Breast epithelium (tissue), 4 donors: Measurements from ENCODE around the gene LPAR3. TPM values are rescaled to one million over a fixed set of nuclear protein-coding genes. Genes with fewer than 3 reads are reported as not detected.
"Not testable (repeated sequence)": the region's sequence is repeated elsewhere in the genome, so short reads cannot be mapped to it uniquely, and the experiment has no call there.

Source experiments
- DNase-seq, 2 donors: peaks; one replicate each; pipeline ENCODE4 v3.0.0-alpha.2; 2019; ENCODE audit warnings: low spot score in 2 of 2
- H3K27ac ChIP-seq, 2 donors: fragments of 200-600 bp; sonication (generic) in 1 of 2; one replicate each; pipeline ENCODE4 v1.5.1; 2016 to 2019; ENCODE audit warnings: mild to moderate bottlenecking in 1 of 2
- H3K27me3 ChIP-seq, 2 donors: fragments of 200-600 bp; sonication (generic) in 1 of 2; one replicate each; pipeline versions ENCODE4 v1.5.1 to v1.6.0; 2017 to 2019; ENCODE audit warnings: control low read depth in 1 of 2, mild to moderate bottlenecking in 1 of 2
- H3K36me3 ChIP-seq: fragments of 200-600 bp; one replicate; pipeline ENCODE4 v1.5.1; 2019
- H3K4me1 ChIP-seq, 2 donors: fragments of 200-600 bp; sonication (generic); one replicate each; pipeline ENCODE4 v1.5.1; 2016 to 2019; ENCODE audit warnings: control low read depth in 1 of 2
- H3K4me3 ChIP-seq, 3 donors: fragments of 200-600 bp; sonication (generic); 1 replicate in 2 of 3; 2 replicates in 1 of 3; pipeline ENCODE4 v1.5.1; 2016 to 2019; ENCODE audit warnings: mild to moderate bottlenecking in 3 of 3, moderate library complexity in 2 of 3
- H3K9me3 ChIP-seq, 2 donors: fragments of 200-600 bp; sonication (generic) in 1 of 2; one replicate each; pipeline ENCODE4 v1.5.1; 2016 to 2019; ENCODE audit warnings: control low read depth in 1 of 2
- CTCF ChIP-seq, 3 donors: fragments of 450-650 bp; IDR thresholded peaks; one replicate each; pipeline ENCODE4 v1.5.1; 2016 to 2017; ENCODE audit warnings: antibody characterized with exemption in 3 of 3, mild to moderate bottlenecking in 3 of 3, moderate library complexity in 3 of 3
- POLR2A ChIP-seq: fragments of 450-650 bp; IDR thresholded peaks from one replicate; pipeline ENCODE4 v1.6.1; 2016; ENCODE audit warnings: antibody characterized with exemption, mild to moderate bottlenecking, moderate library complexity
- POLR2AphosphoS5 ChIP-seq, 3 donors: sonication (generic); formaldehyde crosslinking; IDR thresholded peaks; one replicate each; pipeline ENCODE4 v1.6.1; 2017; ENCODE audit warnings: antibody characterized with exemption in 3 of 3
- intact Hi-C: fragments of 100-400 bp; cut with DNase I; formaldehyde crosslinking; loops from one replicate; pipeline ENCODE4 v1.15.1; 2023; ENCODE audit warnings: low total_unique reads
- total RNA-seq, 3 donors: library from RNA; depleted of rRNA; stranded (reverse); fragments of >200 nt; gene quantifications; one replicate each; pipeline ENCODE4 v1.1.0, GENCODE V29; 2016

The LPAR3 gene
- total RNA-seq, 3 donors from 2014 or later: 1.6 to 3.7 TPM; not detected in 1

GRCh38 chr1:84907095-84907827, 14.3 kb upstream of the LPAR3 start:
- DNase-seq: no peak
- H3K9me3 ChIP-seq: no peaks in the 10 kb centered on the region
- no peak overlapping the region for H3K4me3 ChIP-seq
- intact Hi-C loops: no loop called here
- H3K4me1 ChIP-seq: no peaks in the 10 kb centered on the region
- H3K36me3 ChIP-seq: no peaks in the 10 kb centered on the region
- H3K27me3 ChIP-seq: no peaks in the 10 kb centered on the region
- H3K27ac ChIP-seq: no peak overlapping the region
- TF ChIP-seq CTCF (IDR thresholded peaks at IDR 0.05) (no peak), POLR2A (no peak), POLR2AphosphoS5 (IDR thresholded peaks at IDR 0.05) (no peak)

DNA sequence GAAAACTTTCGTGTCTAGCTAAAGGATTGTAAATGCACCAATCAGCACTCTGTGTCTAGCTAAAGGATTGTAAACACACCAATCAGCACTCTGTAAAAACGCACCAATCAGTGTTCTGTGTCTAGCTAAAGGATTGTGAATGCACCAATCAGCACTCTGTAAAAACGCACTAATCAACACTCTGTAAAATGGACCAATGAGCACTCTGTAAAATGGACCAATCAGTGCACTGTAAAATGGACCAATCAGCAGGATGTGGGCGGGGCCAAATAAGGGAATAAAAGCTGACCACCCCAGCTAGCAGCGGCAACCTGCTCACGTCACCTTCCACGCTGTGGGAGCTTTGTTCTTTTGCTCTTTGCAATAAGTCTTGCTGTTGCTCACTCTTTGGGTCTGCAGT, 9.7 kb upstream of the LPAR3 start:
- H3K9me3 ChIP-seq, H3K27ac ChIP-seq, H3K4me3 ChIP-seq, H3K27me3 ChIP-seq, DNase-seq, intact Hi-C loops, H3K36me3 ChIP-seq, H3K4me1 ChIP-seq: not testable (repeated sequence)

DNA sequence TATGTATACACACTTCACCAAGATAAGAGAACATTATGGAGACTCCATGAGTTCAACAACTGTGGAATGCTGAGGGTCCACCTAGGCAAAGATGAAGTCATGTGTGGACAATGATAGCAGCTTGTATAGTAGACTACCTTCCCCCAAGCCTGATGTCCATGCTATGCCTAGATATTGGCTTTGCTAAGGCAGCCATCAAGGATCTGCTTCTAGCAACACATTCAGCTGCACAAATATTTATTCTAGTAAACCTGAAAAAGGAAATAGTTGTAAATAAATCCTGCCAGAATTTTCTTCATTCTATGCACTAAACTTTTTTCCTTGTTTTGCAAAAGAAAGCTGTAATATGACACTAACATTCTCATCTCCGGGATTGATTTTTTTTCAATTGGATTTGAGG, 7.0 kb upstream of the LPAR3 start:
- H3K4me3 ChIP-seq: no peak overlapping the region
- intact Hi-C loops: no loop called here
- TF ChIP-seq POLR2A: no peak
- TF ChIP-seq POLR2AphosphoS5 (IDR thresholded peaks at IDR 0.05): no peak
- TF ChIP-seq CTCF (IDR thresholded peaks at IDR 0.05): no peak
- no peaks in the 10 kb centered on the region for H3K4me1 ChIP-seq
- no peak for DNase-seq
- peaks cover 0 to 1% of the 10 kb centered on the region in 2 donors for H3K27me3 ChIP-seq
- no peaks in the 10 kb centered on the region for H3K9me3 ChIP-seq
- H3K27ac ChIP-seq: no peak overlapping the region
- no peaks in the 10 kb centered on the region for H3K36me3 ChIP-seq

DNA sequence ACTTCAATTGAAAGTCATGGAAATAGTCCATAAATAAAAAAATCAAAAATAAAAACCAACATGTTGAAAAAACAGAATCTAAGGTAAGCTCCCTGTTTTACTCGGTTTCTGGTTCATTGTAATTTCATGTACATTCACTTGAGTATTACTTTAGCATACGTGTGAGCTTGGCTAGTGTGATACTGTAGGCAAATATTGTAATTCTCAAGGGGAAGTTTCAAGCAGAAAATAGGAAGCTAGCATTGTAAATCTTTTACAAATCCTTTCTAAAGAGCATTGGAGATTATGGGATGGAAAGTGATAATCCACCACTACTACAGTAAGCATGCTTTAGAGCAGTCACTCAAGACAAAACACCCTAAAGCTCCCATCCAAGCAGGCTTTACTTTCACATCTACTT, 3.3 kb upstream of the LPAR3 start:
- Histone ChIP-seq H3K4me1 (no peaks in the 10 kb centered on the region), H3K36me3 (no peaks in the 10 kb centered on the region), H3K9me3 (no peaks in the 10 kb centered on the region), H3K27me3 (peaks cover 0 to 26% of the 10 kb centered on the region in 2 donors), H3K27ac (no peak overlapping the region), H3K4me3 (no peak overlapping the region)
- TF ChIP-seq POLR2AphosphoS5 (IDR thresholded peaks at IDR 0.05): no peak
- no peak for TF ChIP-seq POLR2A
- no peak for TF ChIP-seq CTCF (IDR thresholded peaks at IDR 0.05)
- intact Hi-C loops: no loop called here
- DNase-seq: no peak

GRCh38 chr1:84890566-84890965, 2.4 kb downstream of the LPAR3 start:
- Histone ChIP-seq H3K27ac (no peak overlapping the region), H3K9me3 (no peaks in the 10 kb centered on the region), H3K4me3 (no peak overlapping the region), H3K27me3 (peaks cover 0 to 26% of the 10 kb centered on the region in 2 donors), H3K36me3 (no peaks in the 10 kb centered on the region), H3K4me1 (no peaks in the 10 kb centered on the region)
- DNase-seq: no peak
- TF ChIP-seq POLR2AphosphoS5 (IDR thresholded peaks at IDR 0.05) (no peak), POLR2A (no peak), CTCF (IDR thresholded peaks at IDR 0.05) (no peak)
- intact Hi-C loops: no loop called here
